Fibroblast of mammary gland (primary cell): Measurements from ENCODE around the gene MYLK3.

ENCODE experiments used
- DNase-seq: peaks from one replicate; pipeline ENCODE4 v3.0.0-alpha.2; 2010; ENCODE audit warnings: low read depth
- H3K4me3 ChIP-seq: 2 replicates; pipeline ENCODE4 v1.5.1; 2011; ENCODE audit warnings: low read depth, mild to moderate bottlenecking, low read length, moderate library complexity; ENCODE audit not compliant: control insufficient read depth
- CTCF ChIP-seq: conservative IDR thresholded peaks from 2 replicates; pipeline ENCODE4 v1.5.1; 2011; ENCODE audit warnings: low read depth, low read length, inconsistent platforms; ENCODE audit not compliant: control insufficient read depth, insufficient read depth

Gene MYLK3

GRCh38 chr16:46733319-46733830, 14.8 kb downstream of the MYLK3 start:
- H3K4me3 ChIP-seq = no peak overlapping the region
- no peak for TF ChIP-seq CTCF
- DNase-seq = no peak

DNA sequence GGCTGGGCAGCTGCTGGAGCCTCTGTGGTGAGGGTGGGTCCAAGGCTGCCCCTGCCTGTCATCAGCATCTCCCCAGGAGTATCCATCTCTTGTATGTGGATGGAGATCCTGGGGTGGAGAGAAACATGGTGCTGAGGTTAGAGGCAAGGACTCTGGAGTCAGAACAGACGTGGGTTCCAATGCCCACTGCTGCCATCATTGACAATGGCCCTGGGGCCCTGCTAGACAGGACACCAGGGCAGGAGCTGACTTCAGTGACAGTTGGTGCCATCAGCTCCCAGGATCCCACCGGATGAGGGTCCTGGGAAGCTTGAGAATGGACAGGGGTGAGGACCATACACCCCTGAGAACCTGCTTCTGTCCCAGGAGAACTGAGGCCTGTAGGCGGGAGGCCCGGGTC, 15.6 kb downstream of the MYLK3 start:
- H3K4me3 ChIP-seq = no peak overlapping the region
- DNase-seq = no peak
- no peak for TF ChIP-seq CTCF

DNA sequence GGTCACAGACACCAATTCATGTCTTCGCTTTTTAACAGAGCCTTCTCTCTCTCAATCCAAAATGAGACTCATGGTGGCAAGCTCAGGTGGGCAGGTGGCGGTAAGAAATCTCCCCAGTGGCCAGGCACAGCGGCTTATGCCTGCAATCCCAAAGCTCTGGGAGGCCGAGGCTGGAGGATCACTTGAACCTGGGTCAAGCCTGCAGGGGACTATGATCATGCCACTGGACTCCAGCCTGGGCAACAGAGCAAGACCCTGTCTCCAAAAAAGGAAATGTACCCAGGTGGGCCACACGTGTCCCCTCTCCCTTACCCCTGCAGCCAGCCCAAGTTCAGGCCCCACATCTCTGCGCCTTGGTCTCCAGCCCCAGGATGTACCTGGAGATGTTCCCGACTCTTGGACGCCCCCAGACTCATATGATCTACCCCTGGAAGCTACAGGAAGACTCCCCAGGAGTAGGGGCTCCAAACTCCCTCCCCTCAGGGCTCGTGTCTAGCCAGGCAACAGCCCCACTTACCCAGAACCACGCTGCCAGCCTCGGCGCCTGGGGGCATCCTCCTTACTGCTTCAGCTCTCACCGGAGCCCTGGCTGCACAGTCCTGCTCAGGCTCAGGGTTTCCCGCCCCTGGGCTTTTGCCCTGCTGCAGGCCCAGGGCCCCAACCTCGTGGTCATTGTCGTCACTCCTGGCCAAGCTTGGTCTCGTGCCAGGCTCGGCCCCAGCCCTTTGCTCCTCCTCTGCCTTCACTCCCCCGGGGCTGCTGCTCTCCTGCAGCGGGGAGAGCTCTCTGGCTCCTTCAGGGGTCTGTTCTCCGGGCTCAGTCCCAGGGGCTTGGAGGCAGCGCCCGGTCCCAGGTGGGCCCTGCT, 16.2 kb downstream of the MYLK3 start:
- DNase-seq = no peak
- TF ChIP-seq CTCF = no peak
- no peak overlapping the region for H3K4me3 ChIP-seq

- no peak for DNase-seq
- no peak for TF ChIP-seq CTCF
- no peak overlapping the region for H3K4me3 ChIP-seq
Measured at GRCh38 chr16:46730801-46731690, 17.1 kb downstream of the MYLK3 start.

DNA sequence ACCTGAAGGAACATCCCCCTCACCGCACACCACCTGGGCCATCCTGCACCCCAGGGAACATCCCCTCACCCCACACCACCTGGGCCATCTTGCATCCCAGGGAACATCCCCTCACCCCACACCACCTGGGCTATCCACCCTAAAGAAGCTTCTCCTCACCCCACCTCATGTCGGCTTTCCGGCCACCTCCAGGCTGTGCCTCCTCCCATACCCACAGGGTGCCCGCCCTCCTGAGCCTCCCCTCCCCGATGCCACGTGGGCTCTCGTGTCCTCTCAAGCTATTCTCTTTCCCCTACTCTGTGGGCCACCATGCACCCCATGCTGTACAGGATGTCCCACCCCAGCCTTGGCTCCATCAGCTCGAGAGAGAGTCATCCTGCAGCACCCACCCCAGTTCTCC, 18.0 kb downstream of the MYLK3 start:
- no peak for DNase-seq
- no peak for TF ChIP-seq CTCF

GRCh38 chr16:46729326-46729995, 18.7 kb downstream of the MYLK3 start:
- TF ChIP-seq CTCF = no peak
- H3K4me3 ChIP-seq = no peak overlapping the region
- DNase-seq = no peak

More for the DNA sequence above, 18.0 kb downstream of the MYLK3 start:
- H3K4me3 ChIP-seq = no peak overlapping the region
